Muscle of leg (tissue), 11 donors: ENCODE measurements around the gene SLC22A5. TPM values are rescaled to one million over a fixed set of nuclear protein-coding genes. Genes with fewer than 3 reads are reported as not detected.

Experiments used
- DNase-seq: peaks from one replicate; pipeline ENCODE4 v3.0.0; 2013
- H3K27ac ChIP-seq: one replicate; pipeline ENCODE4 v1.5.1; 2013; ENCODE audit warnings: mild to moderate bottlenecking, low read length, control low read depth
- H3K27me3 ChIP-seq: one replicate; pipeline ENCODE4 v1.6.1; 2013; ENCODE audit warnings: low read length; ENCODE audit not compliant: control insufficient read depth, insufficient read depth
- H3K36me3 ChIP-seq: one replicate; pipeline ENCODE4 v1.6.1; 2013; ENCODE audit warnings: low read length; ENCODE audit not compliant: control insufficient read depth, insufficient read depth
- H3K4me1 ChIP-seq: one replicate; pipeline ENCODE4 v1.6.1; 2013; ENCODE audit warnings: low read length; ENCODE audit not compliant: control insufficient read depth, insufficient read depth
- H3K4me3 ChIP-seq: one replicate; pipeline ENCODE4 v1.5.1; 2013; ENCODE audit warnings: low read length, control low read depth
- H3K9me3 ChIP-seq: replicated peaks from 2 replicates; pipeline ENCODE4 v1.6.1; 2013; ENCODE audit warnings: low read depth, low read length; ENCODE audit not compliant: control insufficient read depth
- WGBS: methylation state at CpG from one replicate; pipeline ENCODE4 v1.1.5; 2013; ENCODE audit warnings: missing lambda C conversion rate; ENCODE audit not compliant: insufficient coverage; 5-methylcytosine and 5-hydroxymethylcytosine counted together
- polyA plus RNA-seq, 8 donors: library from polyadenylated mRNA; unstranded; fragments of 120-200 nt; gene quantifications; one replicate each; pipeline versions ENCODE4 v1.2.1 to v1.2.3, GENCODE V29; 2013; ENCODE audit warnings: inconsistent platforms in 1 of 8, low replicate concordance in 1 of 8; ENCODE audit not compliant: insufficient read length in 8 of 8, insufficient read depth in 1 of 8
- total RNA-seq: library from RNA; stranded (reverse); fragments of 120-200 nt; gene quantifications from one replicate; pipeline ENCODE4 v1.2.4, GENCODE V29; 2013

Gene SLC22A5
- total and polyA plus RNA-seq, 9 donors = 3.7 to 8.9 (median 6.4) TPM

DNA sequence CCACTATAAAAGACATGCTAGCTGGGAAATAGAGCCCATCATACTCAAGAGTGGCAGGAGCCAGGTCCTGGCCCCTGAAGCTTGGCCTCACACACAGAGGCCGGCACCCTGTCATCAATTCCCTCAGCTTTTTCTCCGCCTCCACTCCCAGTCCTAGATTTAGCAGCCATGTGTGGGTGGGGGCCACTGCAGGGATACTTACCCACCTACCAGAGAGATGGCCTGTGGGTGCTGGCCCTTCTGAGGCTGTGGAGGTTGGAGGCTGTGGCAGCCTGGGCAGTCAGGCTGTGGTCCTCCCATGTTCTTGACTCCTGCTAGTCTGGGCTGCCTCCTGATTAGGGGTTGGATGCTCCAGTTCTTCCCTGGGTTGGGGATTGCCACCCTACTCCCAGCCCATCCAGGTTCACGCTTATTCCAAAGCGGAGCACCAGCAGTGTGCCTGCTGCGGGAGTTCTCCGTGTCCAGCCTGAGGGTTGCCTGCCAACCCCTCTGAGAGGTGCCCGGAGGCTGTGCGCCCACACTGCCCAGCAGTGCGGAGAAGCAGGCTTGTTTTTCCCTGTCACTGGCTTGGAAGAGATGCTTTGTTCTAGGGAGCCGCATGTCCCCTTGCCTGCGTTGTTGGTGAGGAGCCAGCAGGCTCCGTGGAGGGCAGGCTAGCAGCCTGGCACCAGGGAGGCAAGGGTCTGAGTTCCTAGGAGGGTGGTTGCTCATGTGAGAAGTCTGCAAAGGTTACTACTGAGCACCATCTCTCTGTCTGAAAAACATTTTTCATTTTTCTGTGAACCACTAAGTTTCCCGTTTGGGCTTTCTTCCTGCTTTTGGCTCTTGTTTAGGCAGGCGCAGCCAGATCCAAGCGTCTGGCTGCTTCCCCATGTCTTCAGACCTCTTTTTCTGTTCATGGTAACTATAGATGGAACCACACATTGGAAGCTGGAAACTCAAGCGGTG lies 7.5 kb downstream of the SLC22A5 start:
- peak overlapping the region; percentile 0 for H3K27ac ChIP-seq
- H3K27me3 ChIP-seq = no peaks in the 10 kb centered on the region
- 66% methylated on average over 12 of the region's 16 CpGs for WGBS
- H3K9me3 ChIP-seq = no peaks in the 10 kb centered on the region
- DNase-seq = peak; percentile 63
- no peak overlapping the region for H3K4me3 ChIP-seq
- peaks cover 12% of the 10 kb centered on the region for H3K36me3 ChIP-seq
- peaks cover 10% of the 10 kb centered on the region for H3K4me1 ChIP-seq

DNA sequence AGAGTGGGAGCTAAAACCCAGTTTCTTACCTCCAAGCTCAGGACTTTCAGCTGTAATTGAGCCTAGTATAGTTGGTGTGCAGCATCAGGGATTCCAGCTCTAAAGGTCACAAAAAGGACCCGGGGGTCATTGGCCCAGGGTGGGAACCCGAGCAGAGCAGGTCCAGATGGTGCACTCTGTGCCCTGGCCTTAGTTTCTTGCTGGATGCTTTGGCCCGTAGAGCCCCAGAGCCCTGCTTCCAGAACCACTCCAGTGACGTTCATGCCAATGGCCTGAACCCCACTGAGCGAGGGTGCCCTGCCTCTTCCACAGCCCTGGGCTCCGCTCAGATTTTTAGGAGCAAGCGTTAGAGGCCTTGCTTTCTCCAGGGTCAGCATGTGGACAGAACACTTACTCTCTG lies 8.2 kb downstream of the SLC22A5 start:
- Histone ChIP-seq H3K36me3 (peaks cover 12% of the 10 kb centered on the region), H3K9me3 (no peaks in the 10 kb centered on the region), H3K27me3 (no peaks in the 10 kb centered on the region), H3K4me1 (peaks cover 10% of the 10 kb centered on the region), H3K4me3 (no peak overlapping the region), H3K27ac (no peak overlapping the region)
- WGBS = 82% methylated on average over 7 of the region's 7 CpGs
- no peak for DNase-seq

GRCh38 chr5:132378580-132378979 lies 9.1 kb downstream of the SLC22A5 start:
- 65% methylated on average over 3 of the region's 3 CpGs for WGBS
- peaks cover 10% of the 10 kb centered on the region for H3K4me1 ChIP-seq
- no peak overlapping the region for H3K27ac ChIP-seq
- no peak overlapping the region for H3K4me3 ChIP-seq
- H3K27me3 ChIP-seq = no peaks in the 10 kb centered on the region
- peaks cover 12% of the 10 kb centered on the region for H3K36me3 ChIP-seq
- no peaks in the 10 kb centered on the region for H3K9me3 ChIP-seq
- DNase-seq = no peak

GRCh38 chr5:132380047-132380446 lies 10.5 kb downstream of the SLC22A5 start:
- Histone ChIP-seq H3K36me3 (peaks cover 22% of the 10 kb centered on the region), H3K4me1 (peaks cover 10% of the 10 kb centered on the region), H3K9me3 (no peaks in the 10 kb centered on the region), H3K27me3 (no peaks in the 10 kb centered on the region), H3K27ac (no peak overlapping the region), H3K4me3 (no peak overlapping the region)
- 91% methylated on average over 6 of the region's 6 CpGs for WGBS
- no peak for DNase-seq

DNA sequence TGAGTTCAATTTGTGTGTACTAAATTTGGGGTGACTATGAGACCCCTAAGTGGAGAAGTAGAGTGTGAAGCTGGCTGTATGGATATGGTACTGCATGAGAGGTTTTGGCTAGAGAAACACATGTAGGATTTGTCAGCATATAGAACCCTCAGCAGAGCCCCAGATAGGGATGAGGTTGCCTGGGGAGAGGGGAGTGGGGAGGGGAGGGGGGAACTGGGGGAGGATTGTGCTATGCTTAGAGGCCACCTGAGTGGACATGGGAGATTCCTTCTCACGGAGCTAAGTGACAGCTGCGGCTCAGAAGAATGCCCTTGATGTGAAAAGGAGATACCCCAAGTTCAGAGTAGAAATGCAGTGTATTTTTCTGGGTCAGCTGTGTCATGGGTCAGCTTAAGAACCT lies 11.2 kb downstream of the SLC22A5 start:
- Histone ChIP-seq H3K4me3 (no peak overlapping the region), H3K4me1 (peaks cover 13% of the 10 kb centered on the region), H3K27ac (no peak overlapping the region), H3K27me3 (no peaks in the 10 kb centered on the region), H3K36me3 (peaks cover 22% of the 10 kb centered on the region), H3K9me3 (no peaks in the 10 kb centered on the region)
- no CpG with 5 or more reads among the region's 2 CpGs for whole genome bisulfite sequencing
- no peak for DNase-seq

GRCh38 chr5:132381614-132382013 lies 12.1 kb downstream of the SLC22A5 start:
- Histone ChIP-seq H3K4me3 (no peak overlapping the region), H3K4me1 (peaks cover 16% of the 10 kb centered on the region), H3K27ac (no peak overlapping the region), H3K27me3 (no peaks in the 10 kb centered on the region), H3K36me3 (peaks cover 22% of the 10 kb centered on the region), H3K9me3 (no peaks in the 10 kb centered on the region)
- WGBS = no CpG with 5 or more reads among the region's 1 CpG
- no peak for DNase-seq

DNA sequence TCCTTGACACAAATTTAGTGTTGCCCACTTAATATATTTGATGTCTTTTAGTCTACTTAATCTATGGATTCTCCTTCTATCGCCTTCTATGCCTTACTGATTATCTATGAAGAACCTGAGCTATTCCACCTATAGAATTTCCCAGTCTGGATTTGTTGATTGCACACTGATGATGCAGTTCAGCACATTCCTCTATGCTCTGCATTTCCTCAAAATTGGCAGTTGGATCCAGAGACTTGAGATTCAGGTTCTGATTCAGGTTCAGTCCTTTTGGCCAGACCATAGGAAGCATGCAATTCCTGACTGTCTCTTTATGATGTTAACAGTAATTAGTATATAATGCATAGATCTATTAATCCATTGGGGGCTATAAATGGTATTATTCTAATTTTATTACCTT lies 13.8 kb downstream of the SLC22A5 start:
- Histone ChIP-seq H3K9me3 (no peaks in the 10 kb centered on the region), H3K36me3 (peaks cover 20% of the 10 kb centered on the region), H3K27me3 (no peaks in the 10 kb centered on the region), H3K27ac (no peak overlapping the region), H3K4me3 (no peak overlapping the region), H3K4me1 (peaks cover 18% of the 10 kb centered on the region)
- WGBS = no CpG with 5 or more reads among the region's 1 CpG
- DNase-seq = no peak

DNA sequence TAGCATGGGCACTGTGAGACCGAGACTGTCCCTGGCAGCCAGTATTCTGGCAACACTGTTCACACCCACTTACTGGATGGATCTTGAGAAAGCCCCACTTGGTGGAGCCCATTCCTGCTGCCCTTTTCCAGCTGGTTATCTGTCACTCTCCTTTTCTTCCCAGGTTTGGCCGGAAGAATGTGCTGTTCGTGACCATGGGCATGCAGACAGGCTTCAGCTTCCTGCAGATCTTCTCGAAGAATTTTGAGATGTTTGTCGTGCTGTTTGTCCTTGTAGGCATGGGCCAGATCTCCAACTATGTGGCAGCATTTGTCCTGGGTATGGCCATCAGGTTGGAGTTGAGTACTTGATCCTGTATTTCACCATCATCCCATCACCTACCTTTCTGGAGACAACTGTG lies 14.5 kb downstream of the SLC22A5 start:
- H3K4me1 ChIP-seq = peaks cover 24% of the 10 kb centered on the region

GRCh38 chr5:132384506-132385050 lies 15.1 kb downstream of the SLC22A5 start:
- H3K9me3 ChIP-seq = no peaks in the 10 kb centered on the region
- H3K4me3 ChIP-seq = no peak overlapping the region
- peaks cover 18% of the 10 kb centered on the region for H3K36me3 ChIP-seq
- peaks cover 27% of the 10 kb centered on the region for H3K4me1 ChIP-seq
- no peak overlapping the region for H3K27ac ChIP-seq
- WGBS = 85% methylated on average over 3 of the region's 4 CpGs
- no peak for DNase-seq
- H3K27me3 ChIP-seq = no peaks in the 10 kb centered on the region

More for the DNA sequence above, 14.5 kb downstream of the SLC22A5 start:
- no peak overlapping the region for H3K27ac ChIP-seq
- H3K27me3 ChIP-seq = no peaks in the 10 kb centered on the region
- H3K9me3 ChIP-seq = no peaks in the 10 kb centered on the region
- no peak for DNase-seq
- peaks cover 16% of the 10 kb centered on the region for H3K36me3 ChIP-seq
- no peak overlapping the region for H3K4me3 ChIP-seq
- 100% methylated on average over 2 of the region's 5 CpGs for WGBS

GRCh38 chr5:132385326-132386105 lies 16.0 kb downstream of the SLC22A5 start:
- WGBS = 100% methylated on average over 1 of the region's 9 CpGs
- no peak overlapping the region for H3K4me3 ChIP-seq
- peaks cover 27% of the 10 kb centered on the region for H3K4me1 ChIP-seq
- DNase-seq = peak; percentile 75
- H3K27me3 ChIP-seq = no peaks in the 10 kb centered on the region
- H3K27ac ChIP-seq = no peak overlapping the region
- no peaks in the 10 kb centered on the region for H3K9me3 ChIP-seq
- H3K36me3 ChIP-seq = peaks cover 19% of the 10 kb centered on the region
